Measurements from ENCODE around the gene SLC6A8.

GRCh38 chrX:153645151-153645550 is 42.6 kb upstream of the SLC6A8 start:
- TF ChIP-seq POLR2A (IDR thresholded peaks at IDR 0.05; ENCODE audit: low read length) (no peak), GATA1 (IDR thresholded peaks at IDR 0.05; ENCODE audit: low read depth, low read length) (no peak)

Measured in erythroblast (primary cell).